H1 (cell line): ENCODE results near the gene TEX48. TPM values are rescaled to one million over a fixed set of nuclear protein-coding genes. Genes with fewer than 3 reads are reported as not detected.

ENCODE experiments used
- CTCF ChIA-PET: fragments of 300-600 bp; sonication (Branson Sonifier 250); formaldehyde crosslinking; loops from one replicate; lab custom pipeline; 2021; ENCODE audit not compliant: partially characterized antibody; lab: Charles Lee
- POLR2A ChIA-PET: fragments of 300-600 bp; sonication (Branson Sonifier 250); formaldehyde crosslinking; loops from one replicate; lab custom pipeline; 2021; ENCODE audit warnings: inconsistent platforms; ENCODE audit not compliant: partially characterized antibody; lab: Charles Lee
- DNase-seq, 2 experiments: peaks; one replicate each; pipeline versions ENCODE4 v3.0.0 to v3.0.0-alpha.2; 2010 to 2022; ENCODE audit warnings: low spot score in 2 of 2, low read depth in 1 of 2, mixed read lengths in 1 of 2
- FAIRE-seq: peaks from 2 replicates; lab custom pipeline; 2011; peaks lifted over from hg19 to GRCh38; lab: Jason Lieb, UNC
- H2AFZ ChIP-seq: 2 replicates; pipeline ENCODE4 v1.8.1; 2012; ENCODE audit warnings: low read length, inconsistent platforms
- H2AK5ac ChIP-seq: 2 replicates; pipeline ENCODE4 v1.6.1; 2013; ENCODE audit warnings: low read depth, low read length
- H2BK120ac ChIP-seq: replicated peaks from 2 replicates; pipeline ENCODE3; 2013; ENCODE audit warnings: low read depth, low read length, inconsistent platforms
- H2BK12ac ChIP-seq: 2 replicates; pipeline ENCODE4 v1.6.1; 2013; ENCODE audit warnings: low read depth, low read length
- H2BK15ac ChIP-seq: 2 replicates; pipeline ENCODE4 v1.6.1; 2013; ENCODE audit warnings: low read length
- H2BK20ac ChIP-seq: 2 replicates; pipeline ENCODE4 v1.6.1; 2013; ENCODE audit warnings: low read length
- H2BK5ac ChIP-seq: 2 replicates; pipeline ENCODE4 v1.6.1; 2013; ENCODE audit warnings: low read depth, low read length
- H3K14ac ChIP-seq: 2 replicates; pipeline ENCODE4 v1.6.1; 2013; ENCODE audit warnings: inconsistent platforms; ENCODE audit not compliant: insufficient read length
- H3K18ac ChIP-seq: 2 replicates; pipeline ENCODE4 v1.6.1; 2013; ENCODE audit warnings: low read length; ENCODE audit errors: extremely low read depth
- H3K23ac ChIP-seq: 2 replicates; pipeline ENCODE4 v1.6.1; 2013; ENCODE audit warnings: inconsistent platforms; ENCODE audit not compliant: insufficient read length
- H3K23me2 ChIP-seq: 2 replicates; pipeline ENCODE4 v1.6.1; 2013; ENCODE audit warnings: low read depth, low read length
- H3K27ac ChIP-seq: 2 replicates; pipeline ENCODE4 v1.6.1; 2011; ENCODE audit warnings: low read depth, low read length, inconsistent platforms
- H3K27me3 ChIP-seq, 4 experiments: replicated peaks in 1 of 4; 1 replicate in 1 of 4; 2 replicates in 3 of 4; pipeline versions ENCODE4 v1.6.1 to v1.8.1; 2011 to 2013; ENCODE audit warnings: low read length in 3 of 4, mild to moderate bottlenecking in 3 of 4, inconsistent platforms in 2 of 4, mixed read lengths in 2 of 4, moderate library complexity in 1 of 4; ENCODE audit not compliant: control insufficient read depth in 3 of 4, insufficient read depth in 3 of 4; ENCODE audit errors: extremely low read depth in 1 of 4
- H3K36me3 ChIP-seq, 4 experiments: 2 replicates each; pipeline versions ENCODE4 v1.6.1 to v1.8.1; 2011 to 2013; ENCODE audit warnings: mild to moderate bottlenecking in 4 of 4, low read length in 3 of 4, moderate library complexity in 2 of 4, control low read depth in 1 of 4, inconsistent platforms in 1 of 4; ENCODE audit not compliant: insufficient read depth in 4 of 4, control insufficient read depth in 2 of 4
- H3K4ac ChIP-seq: replicated peaks from 2 replicates; pipeline ENCODE3; 2013; ENCODE audit warnings: low read length, low read depth, mixed read lengths, inconsistent platforms; ENCODE audit not compliant: insufficient read length
- H3K4me1 ChIP-seq, 4 experiments: replicated peaks in 1 of 4; 1 replicate in 1 of 4; 2 replicates in 3 of 4; pipeline versions ENCODE4 v1.6.1 to v1.8.1; 2011 to 2013; ENCODE audit warnings: low read length in 3 of 4, inconsistent platforms in 2 of 4, mixed read lengths in 1 of 4; ENCODE audit not compliant: insufficient read depth in 4 of 4, control insufficient read depth in 3 of 4
- H3K4me2 ChIP-seq, 2 experiments: 2 replicates each; pipeline versions ENCODE4 v1.6.1 to v1.8.1; 2011 to 2013; ENCODE audit warnings: low read depth in 2 of 2, low read length in 2 of 2, control low read depth in 1 of 2, inconsistent platforms in 1 of 2, mild to moderate bottlenecking in 1 of 2; ENCODE audit not compliant: insufficient read depth in 1 of 2
- H3K4me3 ChIP-seq, 4 experiments: fragments of 200-600, 300-600 bp in 1 of 4; sonication (generic), shearing (Covaris generic), sonication (Bioruptor Twin) in 1 of 4; 2 replicates each; pipeline versions ENCODE4 v1.5.1 to v1.8.1; 2011 to 2016; ENCODE audit warnings: low read length in 4 of 4, low read depth in 3 of 4, control low read depth in 2 of 4, inconsistent platforms in 2 of 4, mild to moderate bottlenecking in 2 of 4, mixed read lengths in 1 of 4, moderate library complexity in 1 of 4; ENCODE audit not compliant: insufficient read depth in 2 of 4; ENCODE audit errors: extremely low read depth in 1 of 4
- H3K56ac ChIP-seq: replicated peaks from 2 replicates; pipeline ENCODE3; 2013; ENCODE audit warnings: low read depth, mild to moderate bottlenecking, mixed read lengths, low read length, inconsistent platforms; ENCODE audit not compliant: insufficient read length
- H3K79me1 ChIP-seq: 2 replicates; pipeline ENCODE4 v1.6.1; 2013; ENCODE audit warnings: low read depth, low read length, control low read depth
- H3K79me2 ChIP-seq, 2 experiments: 2 replicates each; pipeline versions ENCODE4 v1.6.1 to v1.8.1; 2012 to 2013; ENCODE audit warnings: low read length in 2 of 2, mild to moderate bottlenecking in 2 of 2, inconsistent platforms in 1 of 2; ENCODE audit not compliant: insufficient read depth in 2 of 2, control insufficient read depth in 1 of 2
- H3K9ac ChIP-seq, 4 experiments: replicated peaks in 1 of 4; 1 replicate in 1 of 4; 2 replicates in 3 of 4; pipeline versions ENCODE4 v1.6.1 to v1.8.1; 2011 to 2013; ENCODE audit warnings: low read depth in 3 of 4, low read length in 3 of 4, control low read depth in 2 of 4, mild to moderate bottlenecking in 2 of 4, moderate library complexity in 2 of 4, inconsistent platforms in 1 of 4; ENCODE audit errors: extremely low read depth in 1 of 4
- H3K9me3 ChIP-seq, 2 experiments: 2 replicates each; pipeline versions ENCODE4 v1.6.1 to v1.8.1; 2012 to 2013; ENCODE audit warnings: mild to moderate bottlenecking in 2 of 2, moderate library complexity in 2 of 2, control low read depth in 1 of 2, inconsistent platforms in 1 of 2, low read depth in 1 of 2, low read length in 1 of 2, mixed read lengths in 1 of 2; ENCODE audit not compliant: insufficient read depth in 2 of 2
- H4K20me1 ChIP-seq, 2 experiments: replicated peaks in 1 of 2; 2 replicates each; pipeline versions ENCODE3 to v1.8.1; 2011 to 2013; ENCODE audit warnings: inconsistent platforms in 2 of 2, low read length in 2 of 2, mild to moderate bottlenecking in 1 of 2; ENCODE audit not compliant: insufficient read depth in 2 of 2, control insufficient read depth in 1 of 2
- H4K5ac ChIP-seq: 2 replicates; pipeline ENCODE4 v1.6.1; 2013; ENCODE audit warnings: low read length, low read depth, mixed read lengths, inconsistent platforms; ENCODE audit not compliant: insufficient read length
- H4K8ac ChIP-seq: 2 replicates; pipeline ENCODE4 v1.8.0; 2013; ENCODE audit warnings: mild to moderate bottlenecking, moderate library complexity, low read length, inconsistent platforms; ENCODE audit not compliant: insufficient read depth; ENCODE audit errors: extremely low read depth
- H4K91ac ChIP-seq: replicated peaks from 2 replicates; pipeline ENCODE3; 2013; ENCODE audit warnings: low read length, mixed read lengths, inconsistent platforms; ENCODE audit not compliant: insufficient read length
- EGR1 ChIP-seq: IDR thresholded peaks from 2 replicates; pipeline ENCODE4 v1.6.1; 2011; ENCODE audit warnings: low read depth, low read length, borderline replicate concordance
- FOSL1 ChIP-seq: IDR thresholded peaks from 2 replicates; pipeline ENCODE4 v1.6.1; 2011; ENCODE audit warnings: mild to moderate bottlenecking, low read depth, low read length, moderate library complexity; ENCODE audit not compliant: insufficient read depth
- PHF8 ChIP-seq: fragments of 200-600 bp; sonication (generic); conservative IDR thresholded peaks from 2 replicates; pipeline ENCODE4 v1.7.1; 2012; ENCODE audit warnings: low read depth, mild to moderate bottlenecking, inconsistent platforms, low read length, moderate library complexity
- SIN3A ChIP-seq, 2 experiments: IDR thresholded peaks in 1 of 2; conservative IDR thresholded peaks in 1 of 2; 2 replicates each; pipeline ENCODE4 v1.6.1; 2011 to 2012; ENCODE audit warnings: low read length in 2 of 2, improper control_type of control experiment in 1 of 2, low read depth in 1 of 2, mild to moderate bottlenecking in 1 of 2
- SUZ12 ChIP-seq: fragments of 200-600 bp; sonication (generic); IDR thresholded peaks from 2 replicates; pipeline ENCODE4 v1.6.1; 2012; ENCODE audit warnings: mild to moderate bottlenecking, inconsistent platforms, low read length, moderate library complexity, mixed read lengths
- TAF1 ChIP-seq: IDR thresholded peaks from 2 replicates; pipeline ENCODE4 v1.6.1; 2011; ENCODE audit warnings: mild to moderate bottlenecking, low read depth, low read length
- TEAD4 ChIP-seq: IDR thresholded peaks from 2 replicates; pipeline ENCODE4 v1.6.1; 2012; ENCODE audit warnings: low read depth, low read length, inconsistent platforms, mixed read lengths
- WGBS, 2 experiments: shearing (Covaris generic) in 1 of 2; methylation state at CpG; one replicate each; pipeline versions ENCODE4 v1.1.6 to v1.1.7; 2013 to 2015; ENCODE audit warnings: low lambda C conversion rate in 2 of 2, mixed read lengths in 2 of 2, inconsistent platforms in 1 of 2, low coverage in 1 of 2, missing lambda C conversion rate in 1 of 2; ENCODE audit not compliant: insufficient replicate concordance in 2 of 2, insufficient coverage in 1 of 2, insufficient read length in 1 of 2; ENCODE audit errors: extremely low coverage in 1 of 2, missing lambda C conversion rate in 1 of 2; 5-methylcytosine and 5-hydroxymethylcytosine counted together
- polyA plus RNA-seq, 7 experiments: library from polyadenylated mRNA; depleted of rRNA in 3 of 7; stranded (reverse) in 5 of 7; unstranded in 2 of 7; fragments of >200 nt in 5 of 7; fragments of 200-250 nt in 2 of 7; gene quantifications; 1 replicate in 5 of 7; 2 replicates in 1 of 7; 4 replicates in 1 of 7; pipeline versions ENCODE4 v1.2.1 to v1.2.3, GENCODE V29; 2011 to 2013; ENCODE audit warnings: missing spikeins in 2 of 7, mixed read lengths in 2 of 7
- total RNA-seq: library from RNA; stranded (reverse); fragmentation: NEBNext Ultra II Directional; extraction: Animal tissue kit (Norgen Biotek cat#: 25700); gene quantifications from 2 replicates; pipeline ENCODE4 v1.2.1, GENCODE V29; 2021
- TF ChIP-seq, protein P1 (sequence below): IDR thresholded peaks from 2 replicates; pipeline ENCODE4 v1.6.1; 2012; ENCODE audit warnings: inconsistent platforms

The TEX48 gene
- total and polyA plus RNA-seq, 2 of the 8 experiments (the other 6 are each of a cell fraction or from before 2014, with no cell fraction given) = not detected

DNA sequence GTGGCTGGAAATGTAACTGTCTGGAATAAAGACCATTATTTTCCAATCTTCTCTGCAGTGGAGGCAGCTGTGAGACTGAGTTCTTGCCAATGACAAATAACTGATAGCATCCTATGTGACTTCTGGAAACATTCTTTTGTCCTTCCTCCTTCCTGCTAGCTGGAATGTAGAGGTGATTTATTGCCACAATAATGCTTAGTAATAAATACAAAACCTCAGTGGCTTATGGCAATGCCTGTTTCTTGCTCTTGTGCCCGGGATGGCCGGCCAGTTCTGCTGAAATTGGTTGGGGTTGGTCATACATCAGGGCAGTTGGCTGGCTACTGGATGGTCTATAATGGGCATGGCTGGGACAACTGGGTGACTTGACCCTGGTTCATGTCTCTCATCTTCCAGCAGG, 12.2 kb upstream of the TEX48 start:
- no peaks in the 10 kb centered on the region for H3K36me3 ChIP-seq
- H3K9ac ChIP-seq = no peak overlapping the region
- H3K4me1 ChIP-seq = no peaks in the 10 kb centered on the region; a peak in 1 of 7 replicates
- no peak for DNase-seq
- ChIA-PET POLR2A (no interaction called here), CTCF (interaction anchor here (0.8 to 8.6 kb wide), 6 partner anchors 13 to 219 kb away, joined by 3 to 71 read pairs (median 4); partner anchors contain the start of gene TEX48)
- H4K5ac ChIP-seq = no peak overlapping the region
- no peak overlapping the region for H2AFZ ChIP-seq
- 94% methylated on average over 2 of the region's 2 CpGs; no CpG with 5 or more reads in 1 of the 2 experiments for WGBS, 2 experiments
- no peak overlapping the region for H3K18ac ChIP-seq
- H2BK120ac ChIP-seq = no peak overlapping the region
- H4K8ac ChIP-seq = no peak overlapping the region
- no peaks in the 10 kb centered on the region for H3K79me1 ChIP-seq
- no peak overlapping the region for H3K23ac ChIP-seq
- no peak overlapping the region for H4K91ac ChIP-seq
- H3K4me2 ChIP-seq = no peak overlapping the region
- H4K20me1 ChIP-seq = peaks cover 0 to 3% of the 10 kb centered on the region in 2 experiments
- no peak overlapping the region for H3K56ac ChIP-seq
- H3K79me2 ChIP-seq = no peaks in the 10 kb centered on the region
- H3K14ac ChIP-seq = no peak overlapping the region
- H3K4me3 ChIP-seq = no peak overlapping the region
- no peak overlapping the region for H2BK15ac ChIP-seq
- no peak overlapping the region for H2AK5ac ChIP-seq
- no peak for FAIRE-seq
- 0 out of 7 replicates have a peak, but pooled peaks cover 0 to 1% (median 0%) of the 10 kb centered on the region in 4 experiments for H3K27me3 ChIP-seq
- H3K4ac ChIP-seq = no peak overlapping the region
- no peaks in the 10 kb centered on the region for H3K23me2 ChIP-seq
- H2BK20ac ChIP-seq = no peak overlapping the region
- H2BK5ac ChIP-seq = no peak overlapping the region
- H3K9me3 ChIP-seq = no peaks in the 10 kb centered on the region
- no peak overlapping the region for H2BK12ac ChIP-seq
- no peak overlapping the region for H3K27ac ChIP-seq
- TF ChIP-seq, protein P1, sequence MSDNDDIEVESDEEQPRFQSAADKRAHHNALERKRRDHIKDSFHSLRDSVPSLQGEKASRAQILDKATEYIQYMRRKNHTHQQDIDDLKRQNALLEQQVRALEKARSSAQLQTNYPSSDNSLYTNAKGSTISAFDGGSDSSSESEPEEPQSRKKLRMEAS = no peak
- TF ChIP-seq SIN3A (conservative IDR thresholded peaks at IDR 0.05 in 1 of 2, IDR thresholded peaks at IDR 0.05 in 1 of 2; ENCODE audit: low read depth in 1 of 2, low read length in 2 of 2) = no peak
- no peak for TF ChIP-seq PHF8
- no peak for TF ChIP-seq TAF1
- no peak for TF ChIP-seq FOSL1
- no peak for TF ChIP-seq SUZ12
- no peak for TF ChIP-seq TEAD4
- TF ChIP-seq EGR1 = no peak
